Cerebellar nuclear complex (tissue), 1 donor: ENCODE results near the gene ZNF106.

Experiments
- DNase-seq, 2 experiments: peaks; one replicate each; lab custom pipeline; 2025; lab: John Stamatoyannopoulos, UW

ZNF106 gene

GRCh38 chr15:42367041-42367440, 123.9 kb downstream of the ZNF106 start:
- DNase-seq = no peak

- no peak for DNase-seq
Observed at GRCh38 chr15:42365921-42366550, 124.9 kb downstream of the ZNF106 start.

- DNase-seq = no peak
Observed at GRCh38 chr15:42364529-42364928, 126.4 kb downstream of the ZNF106 start.

GRCh38 chr15:42363942-42364341, 127.0 kb downstream of the ZNF106 start:
- DNase-seq = no peak

GRCh38 chr15:42363487-42363886, 127.5 kb downstream of the ZNF106 start:
- DNase-seq = no peak
